ENCODE measurements around the gene DLG2.

GRCh38 chr11:85531191-85531897, 95.8 kb downstream of the DLG2 start:
- TF ChIP-seq TEAD4 (IDR thresholded peaks at IDR 0.05), result no peak
- no peak for TF ChIP-seq CEBPB (IDR thresholded peaks at IDR 0.05)
